DOHH2 (cell line): ENCODE results near the gene CIAO2A.

ENCODE experiments used
- H3F3A ChIP-seq: fragments of 200-600 bp; sonication (generic), shearing (Covaris generic); 2 replicates; pipeline ENCODE4 v1.6.0; 2016; ENCODE audit warnings: antibody characterized with exemption, mild to moderate bottlenecking; ENCODE audit not compliant: control insufficient read depth, insufficient read depth
- H3K27ac ChIP-seq: fragments of 200-600 bp; sonication (generic); 2 replicates; pipeline ENCODE4 v1.5.1; 2014; ENCODE audit warnings: low read depth, mild to moderate bottlenecking, low read length, moderate library complexity
- H3K27me3 ChIP-seq: fragments of 200-600 bp; sonication (generic); 2 replicates; pipeline ENCODE4 v1.6.1; 2014; ENCODE audit warnings: mild to moderate bottlenecking, low read length, mixed read lengths; ENCODE audit not compliant: control insufficient read depth
- H3K36me3 ChIP-seq: fragments of 200-600 bp; sonication (generic); 2 replicates; pipeline ENCODE4 v1.6.1; 2014; ENCODE audit warnings: mild to moderate bottlenecking, low read length, moderate library complexity, mixed read lengths; ENCODE audit not compliant: control insufficient read depth
- H3K4me1 ChIP-seq: fragments of 200-600 bp; sonication (generic); 2 replicates; pipeline ENCODE4 v1.6.1; 2014; ENCODE audit warnings: mild to moderate bottlenecking, low read length, mixed read lengths; ENCODE audit not compliant: control insufficient read depth
- H3K4me2 ChIP-seq: fragments of 200-600 bp; sonication (generic); 2 replicates; pipeline ENCODE4 v1.6.0; 2014; ENCODE audit warnings: mild to moderate bottlenecking, low read length, moderate library complexity
- H3K4me3 ChIP-seq: fragments of 200-600 bp; sonication (generic); 2 replicates; pipeline ENCODE4 v1.5.1; 2014; ENCODE audit warnings: mild to moderate bottlenecking, low read length, mixed read lengths
- H3K79me2 ChIP-seq: fragments of 200-600 bp; sonication (generic); 2 replicates; pipeline ENCODE4 v1.6.1; 2014; ENCODE audit warnings: mild to moderate bottlenecking, low read length, mixed read lengths; ENCODE audit not compliant: control insufficient read depth
- H3K9me2 ChIP-seq: fragments of 200-600 bp; sonication (generic); replicated peaks from 2 replicates; pipeline ENCODE4 v1.6.1; 2014; ENCODE audit warnings: mild to moderate bottlenecking, low read length, mixed read lengths; ENCODE audit not compliant: control insufficient read depth
- H3K9me3 ChIP-seq: fragments of 200-600 bp; sonication (generic); 2 replicates; pipeline ENCODE4 v1.6.1; 2014; ENCODE audit warnings: antibody characterized with exemption, low read length, mixed read lengths; ENCODE audit not compliant: control insufficient read depth, insufficient read depth
- H4K20me1 ChIP-seq: fragments of 200-600 bp; sonication (generic); 2 replicates; pipeline ENCODE4 v1.6.0; 2014; ENCODE audit warnings: low read depth, mild to moderate bottlenecking, antibody characterized with exemption, low read length, moderate library complexity; ENCODE audit not compliant: control insufficient read depth, insufficient read depth
- EZH2phosphoT487 ChIP-seq: fragments of 200-600 bp; sonication (generic); IDR thresholded peaks from 2 replicates; pipeline ENCODE4 v1.6.1; 2017; ENCODE audit warnings: borderline replicate concordance, mild to moderate bottlenecking, antibody characterized with exemption, low read length, moderate library complexity, mixed read lengths
- TF ChIP-seq, protein P1 (sequence below): fragments of 200-600 bp; sonication (generic); IDR thresholded peaks from one replicate; pipeline ENCODE4 v1.5.1; 2014; ENCODE audit warnings: antibody characterized with exemption, mild to moderate bottlenecking, low read depth, low read length; ENCODE audit not compliant: poor library complexity, severe bottlenecking

CIAO2A gene

GRCh38 chr15:64099379-64099778 lies 5.7 kb upstream of the CIAO2A start:
- Histone ChIP-seq H3F3A (peaks cover 8% of the 10 kb centered on the region; the same call in 1 of the 2 replicates), H3K4me1 (peaks cover 49% of the 10 kb centered on the region), H3K4me3 (no peak overlapping the region), H3K36me3 (peaks cover 13% of the 10 kb centered on the region), H3K4me2 (no peak overlapping the region), H3K27ac (no peak overlapping the region), H3K79me2 (peaks cover 98% of the 10 kb centered on the region), H3K27me3 (no peaks in the 10 kb centered on the region), H3K9me3 (no peaks in the 10 kb centered on the region), H3K9me2 (no peaks in the 10 kb centered on the region), H4K20me1 (peaks cover 19% of the 10 kb centered on the region)
- TF ChIP-seq, protein P1, sequence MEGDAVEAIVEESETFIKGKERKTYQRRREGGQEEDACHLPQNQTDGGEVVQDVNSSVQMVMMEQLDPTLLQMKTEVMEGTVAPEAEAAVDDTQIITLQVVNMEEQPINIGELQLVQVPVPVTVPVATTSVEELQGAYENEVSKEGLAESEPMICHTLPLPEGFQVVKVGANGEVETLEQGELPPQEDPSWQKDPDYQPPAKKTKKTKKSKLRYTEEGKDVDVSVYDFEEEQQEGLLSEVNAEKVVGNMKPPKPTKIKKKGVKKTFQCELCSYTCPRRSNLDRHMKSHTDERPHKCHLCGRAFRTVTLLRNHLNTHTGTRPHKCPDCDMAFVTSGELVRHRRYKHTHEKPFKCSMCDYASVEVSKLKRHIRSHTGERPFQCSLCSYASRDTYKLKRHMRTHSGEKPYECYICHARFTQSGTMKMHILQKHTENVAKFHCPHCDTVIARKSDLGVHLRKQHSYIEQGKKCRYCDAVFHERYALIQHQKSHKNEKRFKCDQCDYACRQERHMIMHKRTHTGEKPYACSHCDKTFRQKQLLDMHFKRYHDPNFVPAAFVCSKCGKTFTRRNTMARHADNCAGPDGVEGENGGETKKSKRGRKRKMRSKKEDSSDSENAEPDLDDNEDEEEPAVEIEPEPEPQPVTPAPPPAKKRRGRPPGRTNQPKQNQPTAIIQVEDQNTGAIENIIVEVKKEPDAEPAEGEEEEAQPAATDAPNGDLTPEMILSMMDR, result no peak
- TF ChIP-seq EZH2phosphoT487, result no peak

GRCh38 chr15:64096668-64097384 lies 3.2 kb upstream of the CIAO2A start:
- Histone ChIP-seq H3K27me3 (no peaks in the 10 kb centered on the region), H3K4me3 (peak overlapping the region; percentile 83), H3K27ac (no peak overlapping the region), H3K4me1 (peaks cover 59% of the 10 kb centered on the region), H3K4me2 (peak overlapping the region; percentile 87), H4K20me1 (peaks cover 11% of the 10 kb centered on the region), H3K79me2 (peaks cover 95% of the 10 kb centered on the region), H3F3A (peaks cover 8% of the 10 kb centered on the region; the same call in 1 of the 2 replicates), H3K36me3 (peaks cover 21% of the 10 kb centered on the region), H3K9me2 (no peaks in the 10 kb centered on the region), H3K9me3 (no peaks in the 10 kb centered on the region)
- TF ChIP-seq, protein P1, result no peak
- TF ChIP-seq EZH2phosphoT487, result no peak

- H3K27ac ChIP-seq, result peak within 1 kb of the TSS; percentile 80; the same call in 1 of the 2 replicates
Observed at GRCh38 chr15:64095795-64096667, 2.4 kb upstream of the CIAO2A start, which contains the start of gene SNX1. TSS of gene SNX1 (plus strand) at chr15:64095982. CDS start at chr15:64096014, 32 bp downstream.

More at GRCh38 chr15:64095795-64096667, 2.4 kb upstream of the CIAO2A start, which contains the start of gene SNX1:
- Histone ChIP-seq H3K4me2 (peak within 1 kb of the TSS; percentile 87), H3F3A (peaks cover 6% of the 10 kb centered on the region; the same call in 1 of the 2 replicates), H3K4me1 (peaks cover 61% of the 10 kb centered on the region), H3K4me3 (peak within 1 kb of the TSS; percentile 83), H3K36me3 (peaks cover 17% of the 10 kb centered on the region), H4K20me1 (peaks cover 6% of the 10 kb centered on the region), H3K27me3 (no peaks in the 10 kb centered on the region), H3K79me2 (peaks cover 95% of the 10 kb centered on the region), H3K9me3 (no peaks in the 10 kb centered on the region), H3K9me2 (no peaks in the 10 kb centered on the region)
- no peak for TF ChIP-seq EZH2phosphoT487
- TF ChIP-seq, protein P1, result no peak
